ENCODE measurements around the gene COPZ1. TPM values are rescaled to one million over a fixed set of nuclear protein-coding genes. Genes with fewer than 3 reads are reported as not detected.
A peak's percentile ranks its signal among the peaks of the same experiment; 100 is the strongest.

COPZ1 gene
- polyA plus RNA-seq, 3 donors = 78.9 to 190 (median 176) TPM

- Histone ChIP-seq H3K36me3 (replicated peaks in 1 of 2; ENCODE audit: control insufficient read depth in 1 of 2, insufficient read depth in 2 of 2, low read length in 2 of 2) (no peaks in the 10 kb centered on the region), H4K20me1 (ENCODE audit: insufficient read depth, low read length) (no peaks in the 10 kb centered on the region), H3K9ac (ENCODE audit: insufficient read depth, low read length, poor library complexity, severe bottlenecking) (peak overlapping the region; percentile 22), H3K4me3 (replicated peaks in 1 of 3; ENCODE audit: low read depth in 2 of 3, low read length in 3 of 3) (peak overlapping the region in 1 of 3 experiments; percentile 76), H2AFZ (ENCODE audit: insufficient read depth, low read depth, low read length, poor library complexity, severe bottlenecking) (no peak overlapping the region), H3K27ac (ENCODE audit: low read depth in 1 of 2, low read length in 2 of 2) (peak overlapping the region in 1 of 2 donors; percentile 80), H3K9me3 (replicated peaks in 1 of 2; ENCODE audit: control insufficient read depth in 1 of 2, insufficient read depth in 1 of 2, low read length in 2 of 2) (no peaks in the 10 kb centered on the region), H3K4me1 (ENCODE audit: control insufficient read depth in 1 of 2, insufficient read depth in 2 of 2, low read length in 2 of 2) (peaks cover 87 to 97% of the 10 kb centered on the region in 2 donors), H3K4me2 (replicated peaks; ENCODE audit: extremely low read depth, low read length, poor library complexity, severe bottlenecking) (peak overlapping the region; percentile 95), H3K79me2 (ENCODE audit: insufficient read depth, low read length) (peaks cover 80% of the 10 kb centered on the region), H3K27me3 (ENCODE audit: control insufficient read depth in 2 of 2, insufficient read depth in 2 of 2, low read length in 2 of 2) (no peaks in the 10 kb centered on the region)
- Mint-ChIP-seq H3K4me1 (peaks cover 84% of the 10 kb centered on the region), H3K36me3 (peaks cover 2 to 10% of the 10 kb centered on the region in 2 donors), H3K4me3 (peak overlapping the region in 1 of 2 donors; percentile 46), H3K27me3 (ENCODE audit: low read depth in 3 of 3) (peaks cover 1 to 2% (median 1%) of the 10 kb centered on the region in 3 donors), H3K9me3 (peaks cover 0 to 2% (median 0%) of the 10 kb centered on the region in 7 donors), H3K27ac (peak overlapping the region; percentile 86 to 93 (median 92))
- DNase-seq = no peak
- intact Hi-C loops (cut with micrococcal nuclease) = no loop called here
- TF ChIP-seq, protein P1, sequence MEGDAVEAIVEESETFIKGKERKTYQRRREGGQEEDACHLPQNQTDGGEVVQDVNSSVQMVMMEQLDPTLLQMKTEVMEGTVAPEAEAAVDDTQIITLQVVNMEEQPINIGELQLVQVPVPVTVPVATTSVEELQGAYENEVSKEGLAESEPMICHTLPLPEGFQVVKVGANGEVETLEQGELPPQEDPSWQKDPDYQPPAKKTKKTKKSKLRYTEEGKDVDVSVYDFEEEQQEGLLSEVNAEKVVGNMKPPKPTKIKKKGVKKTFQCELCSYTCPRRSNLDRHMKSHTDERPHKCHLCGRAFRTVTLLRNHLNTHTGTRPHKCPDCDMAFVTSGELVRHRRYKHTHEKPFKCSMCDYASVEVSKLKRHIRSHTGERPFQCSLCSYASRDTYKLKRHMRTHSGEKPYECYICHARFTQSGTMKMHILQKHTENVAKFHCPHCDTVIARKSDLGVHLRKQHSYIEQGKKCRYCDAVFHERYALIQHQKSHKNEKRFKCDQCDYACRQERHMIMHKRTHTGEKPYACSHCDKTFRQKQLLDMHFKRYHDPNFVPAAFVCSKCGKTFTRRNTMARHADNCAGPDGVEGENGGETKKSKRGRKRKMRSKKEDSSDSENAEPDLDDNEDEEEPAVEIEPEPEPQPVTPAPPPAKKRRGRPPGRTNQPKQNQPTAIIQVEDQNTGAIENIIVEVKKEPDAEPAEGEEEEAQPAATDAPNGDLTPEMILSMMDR (IDR thresholded peaks at IDR 0.05) = no peak
Observed at GRCh38 chr12:54303640-54304039, 21.3 kb upstream of the COPZ1 start.

- Histone ChIP-seq H3K9me3 (replicated peaks in 1 of 2; ENCODE audit: control insufficient read depth in 1 of 2, insufficient read depth in 1 of 2, low read length in 2 of 2) (no peaks in the 10 kb centered on the region), H3K27me3 (ENCODE audit: control insufficient read depth in 2 of 2, insufficient read depth in 2 of 2, low read length in 2 of 2) (no peaks in the 10 kb centered on the region), H3K36me3 (replicated peaks in 1 of 2; ENCODE audit: control insufficient read depth in 1 of 2, insufficient read depth in 2 of 2, low read length in 2 of 2) (no peaks in the 10 kb centered on the region), H3K79me2 (ENCODE audit: insufficient read depth, low read length) (peaks cover 73% of the 10 kb centered on the region), H3K4me1 (ENCODE audit: control insufficient read depth in 1 of 2, insufficient read depth in 2 of 2, low read length in 2 of 2) (peaks cover 83 to 91% of the 10 kb centered on the region in 2 donors), H2AFZ (ENCODE audit: insufficient read depth, low read depth, low read length, poor library complexity, severe bottlenecking) (peak overlapping the region; percentile 62), H4K20me1 (ENCODE audit: insufficient read depth, low read length) (no peaks in the 10 kb centered on the region), H3K4me2 (replicated peaks; ENCODE audit: extremely low read depth, low read length, poor library complexity, severe bottlenecking) (peak overlapping the region; percentile 95), H3K4me3 (replicated peaks in 1 of 3; ENCODE audit: low read depth in 2 of 3, low read length in 3 of 3) (peak overlapping the region; percentile 23 to 76 (median 28)), H3K9ac (ENCODE audit: insufficient read depth, low read length, poor library complexity, severe bottlenecking) (peak overlapping the region; percentile 51), H3K27ac (ENCODE audit: low read depth in 1 of 2, low read length in 2 of 2) (peak overlapping the region; percentile 65 to 80)
- peaks cover 1 to 2% (median 1%) of the 10 kb centered on the region in 3 donors for H3K27me3 Mint-ChIP-seq (ENCODE audit: low read depth in 3 of 3)
- H3K4me1 Mint-ChIP-seq = peaks cover 80% of the 10 kb centered on the region
- peak overlapping the region; percentile 67 to 81 for H3K4me3 Mint-ChIP-seq
- TF ChIP-seq, protein P1 (IDR thresholded peaks at IDR 0.05) = no peak
- WGBS (ENCODE audit: insufficient coverage) = 0% methylated on average over 6 of the region's 12 CpGs
- peak; percentile 73 to 88 (median 84) for DNase-seq
- peaks cover 2 to 5% of the 10 kb centered on the region in 2 donors for H3K36me3 Mint-ChIP-seq
- intact Hi-C loops (cut with micrococcal nuclease) = no loop called here
- H3K9me3 Mint-ChIP-seq = peaks cover 0 to 2% (median 0%) of the 10 kb centered on the region in 7 donors
- peak overlapping the region; percentile 86 to 93 (median 92) for H3K27ac Mint-ChIP-seq
Observed at GRCh38 chr12:54304187-54304810, 20.6 kb upstream of the COPZ1 start.
